Endothelial cell of umbilical vein (primary cell): ENCODE measurements around the gene OPCML. TPM values are rescaled to one million over a fixed set of nuclear protein-coding genes. Genes with fewer than 3 reads are reported as not detected.

Experiments
- BruUV-seq: library from RNA; stranded (reverse); fragments of 400-500 nt; replicated peaks from 2 replicates; lab custom pipeline; 2021; lab: Mats Ljungman, UMichigan
- CTCF ChIA-PET: fragments of 300-600, 350-600 bp; sonication (Branson Sonifier 250); formaldehyde crosslinking; loops from one replicate; lab custom pipeline; 2021; ENCODE audit warnings: antibody characterized with exemption, inconsistent platforms; lab: Charles Lee
- POLR2A ChIA-PET: fragments of 300-600, 350-600 bp; sonication (Branson Sonifier 250); formaldehyde crosslinking; loops from one replicate; lab custom pipeline; 2021; ENCODE audit warnings: antibody characterized with exemption, inconsistent platforms; lab: Charles Lee
- DNase-seq: peaks from one replicate; pipeline ENCODE4 v3.0.0-alpha.2; 2011; ENCODE audit warnings: low read depth, low spot score
- FAIRE-seq: peaks from 2 replicates; lab custom pipeline; 2011; peaks lifted over from hg19 to GRCh38; lab: Jason Lieb, UNC
- H2AFZ ChIP-seq: 2 replicates; pipeline ENCODE4 v1.6.0; 2012; ENCODE audit warnings: low read depth, low read length, control low read depth, inconsistent platforms
- H3K27ac ChIP-seq: 2 replicates; pipeline ENCODE4 v1.5.1; 2011; ENCODE audit warnings: low read depth, mild to moderate bottlenecking, control low read depth, low read length, moderate library complexity; ENCODE audit not compliant: insufficient read depth
- H3K27me3 ChIP-seq, 2 experiments: 2 replicates each; pipeline versions ENCODE4 v1.6.0 to v1.6.1; 2011; ENCODE audit warnings: low read length in 2 of 2, mixed read lengths in 1 of 2; ENCODE audit not compliant: control insufficient read depth in 2 of 2, insufficient read depth in 2 of 2
- H3K36me3 ChIP-seq, 2 experiments: 2 replicates in 1 of 2; 3 replicates in 1 of 2; pipeline ENCODE4 v1.5.1; 2011; ENCODE audit warnings: low read length in 2 of 2, mild to moderate bottlenecking in 1 of 2, moderate library complexity in 1 of 2; ENCODE audit not compliant: control insufficient read depth in 2 of 2, insufficient read depth in 2 of 2; ENCODE audit errors: extremely low read depth in 1 of 2
- H3K4me1 ChIP-seq: 3 replicates; pipeline ENCODE4 v1.5.1; 2011; ENCODE audit warnings: mild to moderate bottlenecking, low read length; ENCODE audit not compliant: control insufficient read depth, insufficient read depth; ENCODE audit errors: extremely low read depth
- H3K4me2 ChIP-seq: 2 replicates; pipeline ENCODE4 v1.6.1; 2011; ENCODE audit warnings: low read length, control low read depth, mixed read lengths; ENCODE audit not compliant: insufficient read depth
- H3K4me3 ChIP-seq, 3 experiments: fragments of 200-600 bp in 1 of 3; sonication (generic), shearing (Covaris generic) in 1 of 3; replicated peaks in 1 of 3; 2 replicates each; pipeline ENCODE4 v1.5.1; 2011 to 2016; ENCODE audit warnings: control low read depth in 3 of 3, low read length in 3 of 3, mild to moderate bottlenecking in 2 of 3, inconsistent platforms in 1 of 3, low read depth in 1 of 3, moderate library complexity in 1 of 3; ENCODE audit not compliant: insufficient read depth in 1 of 3
- H3K79me2 ChIP-seq: 2 replicates; pipeline ENCODE4 v1.6.0; 2012; ENCODE audit warnings: low read length, inconsistent platforms; ENCODE audit not compliant: control insufficient read depth, insufficient read depth
- H3K9ac ChIP-seq: replicated peaks from 2 replicates; pipeline ENCODE3; 2011; ENCODE audit warnings: low read length, control low read depth; ENCODE audit not compliant: insufficient read depth; ENCODE audit errors: extremely low read depth
- H3K9me1 ChIP-seq: replicated peaks from 3 replicates; pipeline ENCODE4 v1.6.0; 2011; ENCODE audit warnings: mild to moderate bottlenecking, low read length; ENCODE audit not compliant: control insufficient read depth, insufficient read depth; ENCODE audit errors: extremely low read depth
- H3K9me3 ChIP-seq: replicated peaks from 2 replicates; pipeline ENCODE4 v1.5.1; 2012; ENCODE audit warnings: low read length, inconsistent platforms; ENCODE audit not compliant: control insufficient read depth, insufficient read depth
- H4K20me1 ChIP-seq: replicated peaks from 2 replicates; pipeline ENCODE3; 2011; ENCODE audit warnings: mild to moderate bottlenecking, low read length; ENCODE audit not compliant: control insufficient read depth, insufficient read depth; ENCODE audit errors: extremely low read depth
- CTCF ChIP-seq, 2 donors: IDR thresholded peaks; 1 replicate in 1 of 2; 2 replicates in 1 of 2; pipeline ENCODE4 v1.5.1; 2011; ENCODE audit warnings: low read length in 2 of 2, mild to moderate bottlenecking in 2 of 2, moderate library complexity in 2 of 2, control low read depth in 1 of 2, inconsistent platforms in 1 of 2, low read depth in 1 of 2; ENCODE audit not compliant: insufficient read depth in 1 of 2; ENCODE audit errors: extremely low read depth in 1 of 2
- EZH2 ChIP-seq: IDR thresholded peaks from 2 replicates; pipeline ENCODE4 v1.6.1; 2012; ENCODE audit warnings: borderline replicate concordance, low read depth, mild to moderate bottlenecking, moderate library complexity, low read length, inconsistent platforms; ENCODE audit not compliant: severe bottlenecking
- FOS ChIP-seq: IDR thresholded peaks from 2 replicates; pipeline ENCODE4 v1.6.1; 2011; ENCODE audit warnings: mild to moderate bottlenecking, low read length, moderate library complexity, borderline replicate concordance; ENCODE audit not compliant: insufficient read depth
- GATA2 ChIP-seq: IDR thresholded peaks from 2 replicates; pipeline ENCODE4 v1.7.0; 2011; ENCODE audit warnings: low read depth, mild to moderate bottlenecking, moderate library complexity, mixed read lengths, low read length; ENCODE audit not compliant: insufficient read length, insufficient read depth
- JUN ChIP-seq: IDR thresholded peaks from 2 replicates; pipeline ENCODE4 v1.6.1; 2011; ENCODE audit warnings: borderline replicate concordance, low read depth; ENCODE audit not compliant: insufficient read length, insufficient read depth
- MAX ChIP-seq: IDR thresholded peaks from 2 replicates; pipeline ENCODE4 v1.6.1; 2011; ENCODE audit not compliant: insufficient read depth, insufficient read length
- MYC ChIP-seq: IDR thresholded peaks from one replicate; pipeline ENCODE4 v1.6.1; 2011; ENCODE audit warnings: mild to moderate bottlenecking, low read depth, low read length
- POLR2A ChIP-seq: IDR thresholded peaks from 2 replicates; pipeline ENCODE4 v1.6.1; 2012; ENCODE audit warnings: low read depth, mild to moderate bottlenecking, control low read depth, low read length
- POLR2AphosphoS5 ChIP-seq: IDR thresholded peaks from 2 replicates; pipeline ENCODE4 v1.6.1; 2012; ENCODE audit warnings: low read depth, mild to moderate bottlenecking, control low read depth, low read length, moderate library complexity; ENCODE audit not compliant: insufficient read depth
- dilution Hi-C: fragments of 300-500 bp; cut with MboI; formaldehyde crosslinking; loops from one replicate; pipeline ENCODE4 v1.15.0; 2019; ENCODE audit warnings: low sequenced_read_pairs; ENCODE audit not compliant: extremely low pct_ligation_motif_present
- intact Hi-C: fragments of 100-400 bp; cut with micrococcal nuclease; formaldehyde crosslinking; loops from one replicate; pipeline ENCODE4 v1.10.0; 2022
- polyA plus RNA-seq, 4 experiments: library from polyadenylated mRNA; depleted of rRNA in 3 of 4; stranded (reverse) in 3 of 4; unstranded in 1 of 4; fragments of >200 nt; gene quantifications; 2 replicates each; pipeline versions ENCODE4 v1.2.1 to v1.2.3, GENCODE V29; 2011 to 2012; ENCODE audit warnings: missing spikeins in 1 of 4
- total RNA-seq: library from RNA; stranded (reverse); gene quantifications from 2 replicates; pipeline ENCODE4 v1.2.3, GENCODE V29; 2021

The OPCML gene
- total and polyA plus RNA-seq, 2 donors (not counting 3 experiments of a cell fraction or from before 2014, with no cell fraction given) = not detected

- Histone ChIP-seq H3K36me3 (no peaks in the 10 kb centered on the region), H3K27ac (no peak overlapping the region), H3K4me1 (no peaks in the 10 kb centered on the region), H3K9ac (no peak overlapping the region), H3K9me3 (peaks cover 3% of the 10 kb centered on the region), H3K79me2 (no peaks in the 10 kb centered on the region), H3K4me2 (no peak overlapping the region), H4K20me1 (no peaks in the 10 kb centered on the region), H3K4me3 (no peak overlapping the region), H3K27me3 (no peaks in the 10 kb centered on the region), H2AFZ (no peak overlapping the region), H3K9me1 (no peaks in the 10 kb centered on the region)
- no TSS peak for BruUV-seq
- FAIRE-seq (no peak), DNase-seq (no peak)
- dilution Hi-C loops (no loop called here), intact Hi-C loops (no loop called here)
- ChIA-PET POLR2A (no interaction called here), CTCF (no interaction called here)
- TF ChIP-seq JUN = no peak
- no peak for TF ChIP-seq CTCF (IDR thresholded peaks at IDR 0.05; ENCODE audit: extremely low read depth in 1 of 2, insufficient read depth in 1 of 2, low read depth in 1 of 2, low read length in 2 of 2)
- TF ChIP-seq FOS = no peak
- TF ChIP-seq POLR2AphosphoS5 = no peak
- no peak for TF ChIP-seq EZH2
- TF ChIP-seq MYC = no peak
- no peak for TF ChIP-seq GATA2
- no peak for TF ChIP-seq POLR2A
- no peak for TF ChIP-seq MAX
Measured at GRCh38 chr11:132539590-132540368, 992.5 kb downstream of the OPCML start.
